Fibroblast of villous mesenchyme (primary cell): ENCODE measurements around the gene GBF1. TPM values are rescaled to one million over a fixed set of nuclear protein-coding genes. Genes with fewer than 3 reads are reported as not detected.
"Not testable (repeated sequence)": the region's sequence is repeated elsewhere in the genome, so short reads cannot be mapped to it uniquely, and the experiment has no call there.

ENCODE experiments used
- DNase-seq: peaks from one replicate; pipeline ENCODE4 v3.0.0-alpha.2; 2010; ENCODE audit warnings: low read depth
- H3K4me3 ChIP-seq: 2 replicates; pipeline ENCODE4 v1.5.1; 2011; ENCODE audit warnings: low read depth, mild to moderate bottlenecking, low read length
- CTCF ChIP-seq: IDR thresholded peaks from 2 replicates; pipeline ENCODE4 v1.5.1; 2012; ENCODE audit warnings: low read depth, mild to moderate bottlenecking, low read length; ENCODE audit not compliant: insufficient read depth
- total RNA-seq: library from RNA; depleted of rRNA; stranded (reverse); fragments of >200 nt; gene quantifications from 2 replicates; pipeline ENCODE4 v1.2.3, GENCODE V29; 2012

GBF1 gene
- total RNA-seq, 1 donor: 58.3 TPM

DNA sequence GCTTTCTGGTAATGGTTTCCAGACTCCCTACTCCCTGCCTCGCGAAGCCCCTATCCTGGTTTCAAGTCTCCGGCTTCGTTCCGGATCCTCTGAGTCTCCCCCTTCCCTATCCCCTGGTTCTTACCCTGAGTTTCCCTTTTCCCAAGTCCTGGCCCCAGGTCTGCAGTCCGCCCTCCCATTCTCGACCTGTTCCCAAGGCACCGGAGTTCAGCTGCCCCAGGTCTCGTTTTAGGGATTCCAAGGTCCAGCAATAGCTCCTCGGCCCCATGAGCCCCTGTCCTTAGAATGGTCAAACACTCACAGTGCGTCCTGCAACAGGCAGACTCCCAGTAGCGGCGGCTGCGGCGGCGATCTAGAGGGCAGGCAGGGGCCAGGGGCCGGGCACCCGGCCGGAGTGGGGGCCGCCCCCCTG is 4.3 kb upstream of the GBF1 start:
- DNase-seq: peak; percentile 12
- TF ChIP-seq CTCF: no peak

GRCh38 chr10:102241444-102242117 is 3.8 kb upstream of the GBF1 start, which contains the start of gene PITX3:
PITX3 (minus strand) TSS chr10:102241512; CDS start chr10:102232080, 9,432 bp downstream.
- peak within 1 kb of the TSS; percentile 70 for H3K4me3 ChIP-seq
- peak; percentile 94 for DNase-seq
- TF ChIP-seq CTCF: peak; percentile 3

More for the DNA sequence above, 4.3 kb upstream of the GBF1 start:
- H3K4me3 ChIP-seq: peak overlapping the region; percentile 70

GRCh38 chr10:102242118-102242485 is 3.2 kb upstream of the GBF1 start:
- TF ChIP-seq CTCF: no peak
- H3K4me3 ChIP-seq: peak overlapping the region; percentile 70
- no peak for DNase-seq

DNA sequence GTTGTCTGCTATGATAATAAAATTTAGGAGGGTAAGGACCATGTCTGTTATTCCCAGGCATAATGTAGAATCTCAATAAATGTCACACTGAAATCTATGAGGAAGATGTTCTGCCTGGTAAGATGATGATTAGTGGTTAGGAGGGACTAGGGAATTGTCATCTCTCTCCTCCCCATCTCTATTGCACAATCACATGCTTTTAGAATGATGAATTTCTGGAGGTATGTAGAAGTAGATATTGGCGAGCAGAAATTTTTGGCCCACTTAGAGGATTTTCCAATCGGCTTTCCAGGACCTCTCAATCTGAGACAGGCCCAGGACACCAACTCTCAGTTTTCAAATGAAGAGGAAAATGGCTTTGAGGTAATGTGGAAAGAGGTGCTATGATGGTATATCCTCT is 2.0 kb upstream of the GBF1 start:
- no peak for TF ChIP-seq CTCF
- H3K4me3 ChIP-seq: no peak overlapping the region
- peak; percentile 79 for DNase-seq

GRCh38 chr10:102245932-102246251 is 560 bp downstream of the GBF1 start:
- TF ChIP-seq CTCF: no peak
- H3K4me3 ChIP-seq: peak overlapping the region; percentile 99
- DNase-seq: no peak

GRCh38 chr10:102246261-102246660 is 929 bp downstream of the GBF1 start:
- DNase-seq: peak; percentile 54
- TF ChIP-seq CTCF: no peak
- H3K4me3 ChIP-seq: peak overlapping the region; percentile 99

- no peak for DNase-seq
- no peak for TF ChIP-seq CTCF
- H3K4me3 ChIP-seq: no peak overlapping the region
These were observed 2.4 kb downstream of the GBF1 start for GRCh38 chr10:102247734-102248133.

DNA sequence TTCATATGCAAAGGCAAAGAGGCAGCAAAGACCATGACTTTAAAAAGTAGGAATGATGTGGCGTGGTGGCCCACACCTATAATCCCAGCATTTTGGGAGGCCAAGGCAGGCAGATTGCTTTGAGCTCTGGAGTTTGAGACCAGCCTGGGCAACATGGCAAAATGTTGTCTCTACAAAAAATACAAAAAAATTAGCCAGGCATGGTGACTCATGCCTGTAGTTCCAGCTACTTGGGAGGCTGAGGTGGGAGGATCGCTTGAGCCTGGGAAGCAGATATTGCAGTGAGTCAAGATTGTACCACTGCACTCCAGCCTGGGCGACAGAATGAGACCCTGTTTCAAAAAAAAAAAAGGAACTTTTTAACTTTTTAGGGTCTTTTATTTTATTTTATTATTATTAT is 7.2 kb downstream of the GBF1 start:
- H3K4me3 ChIP-seq, DNase-seq: not testable (repeated sequence)
